Adipocyte (in vitro differentiated cells): Measurements from ENCODE around the gene DCXR.

Source experiments
- DNase-seq: peaks from one replicate; pipeline ENCODE4 v3.0.0-alpha.2; 2015; ENCODE audit warnings: low read depth
- H3K27me3 ChIP-seq: replicated peaks from 2 replicates; pipeline ENCODE4 v1.7.0; 2013; ENCODE audit warnings: mild to moderate bottlenecking, low read length, moderate library complexity; ENCODE audit not compliant: control insufficient read depth, insufficient read depth
- H3K36me3 ChIP-seq: 2 replicates; pipeline ENCODE4 v1.7.0; 2013; ENCODE audit warnings: low read length, mild to moderate bottlenecking, moderate library complexity; ENCODE audit not compliant: control insufficient read depth, insufficient read depth, severe bottlenecking
- H3K4me1 ChIP-seq: 2 replicates; pipeline ENCODE4 v1.7.0; 2013; ENCODE audit warnings: mild to moderate bottlenecking, low read length, moderate library complexity; ENCODE audit not compliant: control insufficient read depth, insufficient read depth
- H3K4me3 ChIP-seq: 2 replicates; pipeline ENCODE4 v1.7.0; 2013; ENCODE audit warnings: mild to moderate bottlenecking, low read length, moderate library complexity
- H3K9ac ChIP-seq: 2 replicates; pipeline ENCODE4 v1.7.0; 2013; ENCODE audit warnings: mild to moderate bottlenecking, low read length, moderate library complexity
- H3K9me3 ChIP-seq: 2 replicates; pipeline ENCODE4 v1.7.0; 2013; ENCODE audit warnings: mild to moderate bottlenecking, low read length, moderate library complexity; ENCODE audit not compliant: control insufficient read depth

The DCXR gene

DNA sequence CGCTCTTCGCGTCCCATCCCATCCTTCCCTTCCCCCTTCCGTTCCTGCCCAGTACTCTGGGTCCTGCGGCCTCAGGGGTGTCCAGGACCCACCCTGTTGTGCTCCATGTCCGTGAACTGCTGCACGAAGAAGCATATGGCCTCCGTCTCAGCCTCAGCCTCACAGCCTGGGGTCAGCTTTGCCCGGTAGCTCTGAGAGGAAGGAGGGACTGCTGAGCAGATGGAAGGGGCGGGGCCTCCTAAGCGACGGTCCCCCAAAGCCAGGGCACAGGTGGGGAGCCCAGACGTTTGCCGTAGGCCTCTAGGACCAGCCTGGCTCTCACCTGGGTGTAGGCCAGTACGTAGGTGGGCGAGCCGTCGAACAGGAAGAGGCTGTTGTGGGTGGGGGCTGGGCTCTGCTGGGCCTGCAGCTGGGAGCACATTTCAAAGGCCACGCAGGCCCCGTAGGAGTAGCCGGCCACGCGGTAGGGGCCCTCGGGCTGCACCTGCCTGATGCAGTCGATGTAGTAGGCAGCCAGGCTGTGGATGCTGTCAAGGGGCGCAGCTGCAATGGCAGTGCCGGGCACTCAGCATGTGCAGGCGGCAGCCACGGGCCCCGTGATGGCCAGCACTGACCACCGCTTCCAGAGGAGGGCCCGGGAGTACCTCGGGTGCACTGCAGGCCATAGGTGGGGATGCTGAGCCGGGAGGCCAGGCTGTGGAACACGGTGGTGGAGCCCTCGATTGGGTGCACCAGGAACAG lies 42.7 kb upstream of the DCXR start:
- Histone ChIP-seq H3K36me3 (peaks cover 73% of the 10 kb centered on the region), H3K9me3 (no peaks in the 10 kb centered on the region), H3K9ac (no peak overlapping the region), H3K4me3 (no peak overlapping the region), H3K27me3 (no peaks in the 10 kb centered on the region), H3K4me1 (no peaks in the 10 kb centered on the region)
- no peak for DNase-seq

DNA sequence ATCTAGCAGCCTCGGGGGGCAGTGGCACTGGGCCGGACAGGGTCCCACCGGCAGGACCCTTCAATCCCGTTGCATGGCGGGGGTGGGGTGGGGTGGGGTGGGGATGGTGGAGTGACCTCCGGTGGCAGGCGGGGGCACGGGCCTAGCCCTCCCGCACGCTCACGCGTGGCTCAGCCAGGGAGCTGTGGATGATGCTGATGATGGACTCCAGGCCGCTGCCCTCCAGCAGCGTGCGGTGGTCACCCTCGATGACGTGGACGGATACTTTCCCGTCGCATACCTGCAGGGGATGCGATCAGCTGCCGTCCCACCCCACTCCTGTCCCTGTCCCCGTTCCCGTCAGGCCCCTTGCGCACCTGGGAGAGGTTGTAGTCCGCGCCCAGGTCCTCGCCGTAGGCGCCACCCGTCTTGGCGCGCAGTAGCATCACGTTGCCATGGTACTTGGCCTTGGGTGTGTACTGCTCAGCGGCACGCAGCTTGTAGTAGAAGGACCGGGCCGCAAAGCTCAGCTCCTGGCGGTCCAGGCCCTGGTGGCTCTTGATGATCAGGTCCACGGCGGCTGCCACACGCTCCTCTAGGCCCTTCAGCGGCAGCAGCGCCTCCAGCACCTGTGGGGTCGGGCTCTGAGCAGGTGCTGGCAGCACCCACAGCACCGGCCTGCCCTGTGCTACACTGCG lies 41.6 kb upstream of the DCXR start:
- no peak overlapping the region for H3K9ac ChIP-seq
- H3K27me3 ChIP-seq, result no peaks in the 10 kb centered on the region
- H3K36me3 ChIP-seq, result peaks cover 63% of the 10 kb centered on the region
- no peak overlapping the region for H3K4me3 ChIP-seq
- no peaks in the 10 kb centered on the region for H3K4me1 ChIP-seq
- DNase-seq, result no peak
- no peaks in the 10 kb centered on the region for H3K9me3 ChIP-seq

DNA sequence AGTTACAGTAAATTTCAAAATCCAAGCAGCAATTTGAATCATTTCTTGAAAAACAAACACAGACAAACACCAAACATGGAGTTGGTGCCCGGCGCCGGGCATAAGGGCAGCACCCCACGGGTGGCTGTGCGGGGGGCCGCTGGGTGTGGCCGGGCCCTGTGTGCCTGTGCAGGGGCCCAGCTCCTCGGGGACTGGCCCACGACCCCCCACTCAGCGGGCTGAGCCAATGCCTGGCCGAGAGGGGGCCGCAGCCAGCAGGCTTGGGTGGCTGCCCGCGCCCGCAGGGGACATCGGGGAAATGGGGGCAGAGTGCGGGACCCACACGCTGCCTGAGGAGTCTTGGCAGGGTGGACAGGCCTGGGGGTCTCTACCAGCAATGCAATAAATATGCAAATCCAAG lies 40.9 kb upstream of the DCXR start:
- Histone ChIP-seq H3K9ac (peak overlapping the region; percentile 17), H3K4me1 (no peaks in the 10 kb centered on the region), H3K36me3 (peaks cover 56% of the 10 kb centered on the region), H3K27me3 (no peaks in the 10 kb centered on the region), H3K9me3 (no peaks in the 10 kb centered on the region), H3K4me3 (no peak overlapping the region)
- no peak for DNase-seq

GRCh38 chr17:82077617-82078358 lies 40.3 kb upstream of the DCXR start:
- H3K27me3 ChIP-seq, result no peaks in the 10 kb centered on the region
- no peak for DNase-seq
- peak overlapping the region; percentile 17 for H3K9ac ChIP-seq
- no peak overlapping the region for H3K4me3 ChIP-seq
- no peaks in the 10 kb centered on the region for H3K9me3 ChIP-seq
- H3K36me3 ChIP-seq, result peaks cover 49% of the 10 kb centered on the region
- no peaks in the 10 kb centered on the region for H3K4me1 ChIP-seq

DNA sequence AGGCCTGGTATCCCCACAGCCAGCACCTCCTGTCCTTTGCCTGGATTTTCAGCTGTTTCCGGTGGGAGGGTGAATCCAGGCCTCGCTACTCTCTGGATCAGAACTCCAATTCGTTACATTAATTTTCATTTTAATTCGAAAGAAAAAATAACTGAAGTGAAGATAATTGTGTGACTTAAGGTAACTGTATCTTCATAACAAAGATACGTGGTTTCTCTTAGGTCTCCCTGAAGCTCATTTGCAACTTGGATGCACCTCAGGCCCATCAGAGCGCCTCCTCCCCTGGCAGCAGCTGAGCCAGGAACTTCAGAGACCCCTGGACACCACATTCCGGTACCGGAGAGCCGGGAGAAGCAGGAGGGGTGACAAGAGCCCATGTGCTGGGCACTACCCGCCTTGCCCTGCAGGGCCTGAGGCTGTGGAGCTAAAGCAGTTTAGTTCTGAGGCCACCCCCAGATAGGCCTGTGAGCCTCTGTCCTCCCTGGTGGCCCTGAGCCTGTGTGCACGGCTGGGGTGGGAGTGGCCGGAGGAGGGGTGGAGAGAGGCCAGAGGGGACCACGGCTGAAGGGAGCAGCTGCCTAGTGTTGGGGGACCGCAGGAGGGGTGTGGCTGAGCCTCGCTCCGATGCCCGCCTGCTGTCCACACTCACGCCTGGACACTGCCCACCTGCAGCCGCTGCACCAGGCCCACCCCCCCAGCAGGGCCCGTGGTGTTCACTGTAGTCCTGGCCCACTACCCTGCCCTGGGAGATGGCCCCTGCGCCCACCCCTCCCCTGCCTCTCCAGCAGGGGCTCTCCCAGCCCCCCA lies 39.5 kb upstream of the DCXR start:
- peak overlapping the region; percentile 22 for H3K9ac ChIP-seq
- no peak for DNase-seq
- no peaks in the 10 kb centered on the region for H3K27me3 ChIP-seq
- H3K4me1 ChIP-seq, result no peaks in the 10 kb centered on the region
- peaks cover 41% of the 10 kb centered on the region for H3K36me3 ChIP-seq
- H3K9me3 ChIP-seq, result no peaks in the 10 kb centered on the region
- H3K4me3 ChIP-seq, result no peak overlapping the region

GRCh38 chr17:82076018-82076784 lies 38.7 kb upstream of the DCXR start:
- Histone ChIP-seq H3K9ac (no peak overlapping the region), H3K4me1 (no peaks in the 10 kb centered on the region), H3K36me3 (peaks cover 34% of the 10 kb centered on the region), H3K27me3 (no peaks in the 10 kb centered on the region), H3K9me3 (no peaks in the 10 kb centered on the region), H3K4me3 (no peak overlapping the region)
- no peak for DNase-seq

DNA sequence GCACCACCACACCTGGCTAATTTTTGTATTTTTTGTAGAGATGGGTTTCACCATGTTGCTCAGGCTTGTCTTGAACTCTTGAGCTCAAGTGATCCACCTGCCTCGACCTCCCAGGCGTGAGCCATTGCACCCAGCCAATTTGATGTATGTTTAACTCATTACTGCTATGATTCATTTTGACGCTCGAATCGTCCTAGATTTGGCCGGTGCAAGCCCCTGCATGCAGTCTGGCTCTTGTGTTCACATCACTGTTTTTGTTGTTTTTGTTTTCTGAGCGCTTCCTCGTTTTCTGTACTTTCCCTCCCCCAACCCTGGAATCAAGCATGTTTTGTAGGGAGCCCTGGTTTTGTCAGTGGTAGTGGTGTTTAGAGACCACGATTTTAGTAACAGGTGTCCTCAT lies 35.9 kb upstream of the DCXR start:
- Histone ChIP-seq H3K4me3 (no peak overlapping the region), H3K27me3 (no peaks in the 10 kb centered on the region), H3K9ac (no peak overlapping the region), H3K9me3 (no peaks in the 10 kb centered on the region), H3K4me1 (no peaks in the 10 kb centered on the region), H3K36me3 (peaks cover 9% of the 10 kb centered on the region)
- no peak for DNase-seq

- Histone ChIP-seq H3K4me1 (no peaks in the 10 kb centered on the region), H3K9me3 (no peaks in the 10 kb centered on the region), H3K27me3 (no peaks in the 10 kb centered on the region), H3K36me3 (peaks cover 2% of the 10 kb centered on the region), H3K4me3 (no peak overlapping the region), H3K9ac (no peak overlapping the region)
- no peak for DNase-seq
Observed at GRCh38 chr17:82072827-82073226, 35.3 kb upstream of the DCXR start.

GRCh38 chr17:82070611-82071010 lies 33.1 kb upstream of the DCXR start:
- H3K4me3 ChIP-seq, result no peak overlapping the region
- H3K27me3 ChIP-seq, result no peaks in the 10 kb centered on the region
- no peak overlapping the region for H3K9ac ChIP-seq
- peaks cover 7% of the 10 kb centered on the region for H3K4me1 ChIP-seq
- H3K9me3 ChIP-seq, result no peaks in the 10 kb centered on the region
- H3K36me3 ChIP-seq, result no peaks in the 10 kb centered on the region
- no peak for DNase-seq

DNA sequence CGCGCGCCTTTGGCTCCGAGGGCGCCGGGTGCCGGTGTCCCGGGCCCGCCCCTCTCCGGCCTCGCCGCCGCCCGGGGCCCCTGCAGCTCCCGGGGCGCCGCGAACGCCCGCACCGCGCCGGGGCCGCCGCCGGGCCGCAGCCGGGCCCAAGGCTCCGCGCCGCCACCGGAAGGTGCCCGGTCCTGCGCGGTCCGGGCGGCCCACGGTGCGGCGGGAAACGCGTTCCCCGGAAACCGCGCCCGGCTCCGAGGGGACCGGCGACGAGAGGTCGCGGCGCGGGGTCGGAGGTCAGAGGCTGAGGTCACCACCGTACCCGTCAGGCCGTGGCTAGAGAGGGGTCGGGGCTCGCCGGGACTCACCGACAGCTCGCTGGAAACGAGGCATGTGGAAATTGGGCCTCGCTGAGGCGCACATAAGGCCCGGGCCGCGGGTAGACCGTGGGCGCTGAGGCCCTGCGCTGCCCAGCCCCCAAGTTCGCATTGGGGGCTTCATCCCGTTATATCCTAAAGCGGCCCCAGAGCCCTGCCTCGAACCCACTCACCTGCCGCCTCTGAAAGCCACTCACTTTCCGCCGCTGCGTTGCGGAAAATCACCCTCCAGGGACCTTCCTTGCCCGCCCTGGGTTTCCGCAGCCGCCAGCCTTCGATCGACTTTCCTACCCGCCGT lies 28.3 kb upstream of the DCXR start, which contains the start of gene DUS1L:
Gene DUS1L (minus strand): TSS at position 167 of the 666 bp plus-strand sequence. CDS start 745 bp downstream, outside the sequence.
- peak within 1 kb of the TSS; percentile 96 for H3K9ac ChIP-seq
- no peaks in the 10 kb centered on the region for H3K27me3 ChIP-seq
- H3K36me3 ChIP-seq, result peaks cover 26% of the 10 kb centered on the region
- no peaks in the 10 kb centered on the region for H3K9me3 ChIP-seq
- peak within 1 kb of the TSS; percentile 89 for H3K4me3 ChIP-seq
- peaks cover 22% of the 10 kb centered on the region for H3K4me1 ChIP-seq
- DNase-seq, result peak; percentile 75
